Ramos (cell line): Measurements from ENCODE around the gene LRRFIP1.

Experiments
- in situ Hi-C: fragments of 300-500 bp; cut with MboI; formaldehyde crosslinking; loops from one replicate; pipeline ENCODE4 v1.14.3; 2022; ENCODE audit warnings: low sequenced_read_pairs; ENCODE audit not compliant: unreplicated experiment

The LRRFIP1 gene

GRCh38 chr2:237798236-237799059, 171.1 kb downstream of the LRRFIP1 start, which contains the start of gene RBM44:
TSS of gene RBM44 (plus strand) at chr2:237798779. CDS start at chr2:237813610, 14,831 bp downstream.
- in situ Hi-C loops, result no loop called here

DNA sequence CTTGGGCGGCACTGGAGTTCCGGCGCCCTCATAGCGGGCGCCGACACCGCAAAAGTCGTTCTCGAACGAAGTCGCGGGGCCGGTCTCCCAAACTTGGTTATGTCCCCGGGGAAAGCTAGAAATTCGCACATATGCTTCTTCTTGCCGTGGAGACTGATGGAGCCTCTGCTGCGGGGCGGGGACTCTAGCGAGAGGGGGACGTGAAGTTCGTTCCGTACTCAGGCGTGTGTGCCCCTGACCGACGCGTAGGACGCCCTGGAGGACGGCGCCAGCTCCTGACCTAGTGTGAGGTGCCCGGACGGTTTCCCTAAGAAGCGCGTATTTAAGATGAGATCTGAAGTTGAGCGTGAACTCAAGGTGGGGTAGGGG, 171.7 kb downstream of the LRRFIP1 start:
- in situ Hi-C loops, result no loop called here

- in situ Hi-C loops, result no loop called here
Observed at GRCh38 chr2:237801466-237801865, 174.1 kb downstream of the LRRFIP1 start.

DNA sequence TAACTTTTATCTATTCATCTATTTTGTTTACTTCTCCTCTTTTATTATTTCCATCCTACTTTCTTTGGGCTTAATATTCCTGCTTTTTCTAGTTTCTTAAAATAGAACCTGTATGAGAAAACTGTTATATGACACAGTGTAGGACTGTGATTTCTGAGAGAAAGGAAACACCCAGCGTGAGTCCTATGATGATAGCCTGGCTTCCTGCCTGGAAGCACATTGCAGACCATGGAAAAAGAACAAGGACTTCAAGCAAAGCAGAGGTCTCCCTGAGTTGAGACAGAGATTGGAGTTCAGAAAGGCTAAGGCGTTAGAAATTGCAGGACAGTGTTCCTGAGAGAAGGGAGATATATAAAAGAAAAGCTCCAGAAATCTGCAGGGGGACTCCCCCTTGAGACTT, 178.9 kb downstream of the LRRFIP1 start:
- in situ Hi-C loops, result no loop called here

- in situ Hi-C loops, result no loop called here
Observed at GRCh38 chr2:237815637-237816036, 188.2 kb downstream of the LRRFIP1 start.

DNA sequence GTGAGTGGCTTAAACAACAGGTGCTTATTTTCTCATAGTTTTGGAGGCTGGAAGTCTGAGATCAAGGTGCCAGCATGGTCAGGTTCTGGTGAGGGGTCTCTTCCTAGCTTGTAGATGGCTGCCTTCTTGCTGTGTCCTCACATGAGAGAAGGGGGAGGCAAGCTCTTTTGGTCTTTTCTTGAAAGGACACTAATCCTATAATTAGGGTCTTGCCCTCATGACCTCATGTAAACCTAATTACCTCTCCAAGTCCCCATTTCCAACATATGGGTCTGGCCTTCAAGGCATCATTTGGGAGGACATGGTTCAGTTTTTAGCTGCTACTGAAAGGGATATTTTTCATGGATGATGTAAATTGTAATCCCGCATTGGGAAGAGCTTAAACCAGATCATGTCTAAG, 189.1 kb downstream of the LRRFIP1 start:
- in situ Hi-C loops, result no loop called here

GRCh38 chr2:237818066-237818473, 190.7 kb downstream of the LRRFIP1 start:
- in situ Hi-C loops, result no loop called here

GRCh38 chr2:237819231-237819630, 191.8 kb downstream of the LRRFIP1 start:
- in situ Hi-C loops, result no loop called here

GRCh38 chr2:237820421-237820820, 193.0 kb downstream of the LRRFIP1 start:
- in situ Hi-C loops, result no loop called here

DNA sequence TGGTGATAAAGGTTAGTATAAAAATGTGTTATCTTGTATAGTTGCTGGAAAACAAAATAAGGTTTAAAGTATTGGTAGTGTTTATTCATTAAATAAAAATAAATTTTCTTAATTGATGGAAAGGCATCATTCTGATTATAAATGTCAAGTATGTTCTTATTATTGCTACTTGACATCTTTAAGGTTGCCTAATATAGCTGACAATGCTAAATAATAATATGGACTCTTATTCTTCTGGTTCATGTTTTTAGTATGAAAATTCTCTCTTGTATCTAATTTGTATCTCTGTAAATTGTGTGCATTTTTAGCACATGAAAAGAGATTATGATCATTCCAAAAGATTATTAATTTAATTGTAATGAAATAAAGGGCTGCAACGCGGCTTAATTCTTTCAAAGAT, 196.2 kb downstream of the LRRFIP1 start:
- in situ Hi-C loops, result no loop called here

- in situ Hi-C loops, result no loop called here
Observed at GRCh38 chr2:237824085-237824484, 196.7 kb downstream of the LRRFIP1 start.

DNA sequence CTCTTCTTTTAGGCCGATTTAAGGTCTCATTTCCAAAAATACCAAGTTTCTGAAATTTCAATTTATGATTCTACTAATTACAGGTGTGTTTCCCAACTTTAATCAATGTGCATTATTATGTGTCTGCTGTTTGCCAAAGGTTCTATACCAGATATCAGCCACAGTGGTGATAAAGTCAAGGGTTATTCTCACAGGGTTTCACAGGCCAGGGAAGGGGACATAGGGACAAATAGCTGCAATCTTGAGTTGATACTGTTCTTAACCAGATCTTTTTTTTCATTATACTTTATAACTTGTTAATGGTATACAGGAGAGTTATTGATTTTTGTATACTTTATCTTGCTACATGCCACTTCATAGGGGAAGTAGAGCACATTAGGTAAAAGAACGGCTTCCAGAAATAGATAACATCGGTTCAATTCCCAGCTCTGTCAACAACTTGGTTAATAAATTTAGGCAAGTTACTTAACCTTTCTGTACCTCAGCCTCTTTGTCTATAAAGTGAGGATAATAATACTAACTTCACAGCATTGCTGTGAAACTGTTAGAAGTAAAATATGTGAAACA, 200.1 kb downstream of the LRRFIP1 start:
- in situ Hi-C loops, result no loop called here
